Pons (tissue), 1 donor: Measurements from ENCODE around the gene DDX5.
"Not testable (repeated sequence)": the region's sequence is repeated elsewhere in the genome, so short reads cannot be mapped to it uniquely, and the experiment has no call there.

ENCODE experiments used
- DNase-seq: peaks from one replicate; pipeline ENCODE4 v3.0.0-alpha.2; 2016; ENCODE audit warnings: low spot score

The DDX5 gene

DNA sequence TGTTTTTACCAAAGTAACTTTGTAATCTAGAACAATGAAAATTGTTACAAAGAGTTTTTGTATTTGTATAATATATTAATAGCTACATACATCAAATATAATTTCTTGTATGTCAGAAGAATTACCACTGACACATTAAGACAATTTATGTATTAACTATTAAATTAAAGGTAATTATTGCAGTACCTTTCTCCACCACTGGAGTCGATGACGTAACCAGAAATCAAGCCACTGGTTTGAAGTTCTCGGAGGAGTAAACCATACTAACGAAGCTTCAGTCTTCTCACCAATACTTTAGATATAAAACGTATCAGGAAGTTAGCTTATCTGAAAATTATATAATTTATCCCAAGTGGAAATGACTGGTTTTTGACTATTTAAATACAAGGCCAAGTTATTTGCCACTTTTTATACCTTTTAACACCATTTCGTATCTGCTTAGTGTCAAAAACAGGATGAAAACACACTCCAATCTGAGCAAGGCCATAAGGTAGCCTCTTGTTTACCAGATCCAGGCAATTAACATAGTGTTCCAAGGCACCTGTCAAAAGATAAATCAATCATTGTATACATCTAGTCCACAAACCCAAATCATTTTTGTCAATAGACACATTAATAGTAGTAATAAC, 13.5 kb downstream of the DDX5 start:
- no peak for DNase-seq

DNA sequence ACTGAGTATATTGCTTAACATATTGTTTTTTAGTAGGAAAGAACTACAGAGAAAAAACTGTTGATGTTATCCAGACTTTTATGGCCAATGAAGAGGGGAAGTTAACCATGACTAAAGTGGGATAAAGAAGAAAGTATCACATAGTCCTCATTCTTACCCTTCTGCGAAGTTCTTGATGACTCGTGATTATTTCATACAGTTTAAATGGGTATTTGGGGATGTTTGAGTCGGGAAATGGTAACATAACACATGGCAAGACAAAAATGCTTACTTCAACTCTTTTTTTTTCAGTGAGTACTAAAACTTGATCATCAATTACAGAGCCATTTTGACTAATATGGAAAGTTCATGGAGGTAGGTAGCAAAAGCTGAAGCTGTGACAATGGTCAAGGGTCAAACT, 14.1 kb downstream of the DDX5 start:
- no peak for DNase-seq

DNA sequence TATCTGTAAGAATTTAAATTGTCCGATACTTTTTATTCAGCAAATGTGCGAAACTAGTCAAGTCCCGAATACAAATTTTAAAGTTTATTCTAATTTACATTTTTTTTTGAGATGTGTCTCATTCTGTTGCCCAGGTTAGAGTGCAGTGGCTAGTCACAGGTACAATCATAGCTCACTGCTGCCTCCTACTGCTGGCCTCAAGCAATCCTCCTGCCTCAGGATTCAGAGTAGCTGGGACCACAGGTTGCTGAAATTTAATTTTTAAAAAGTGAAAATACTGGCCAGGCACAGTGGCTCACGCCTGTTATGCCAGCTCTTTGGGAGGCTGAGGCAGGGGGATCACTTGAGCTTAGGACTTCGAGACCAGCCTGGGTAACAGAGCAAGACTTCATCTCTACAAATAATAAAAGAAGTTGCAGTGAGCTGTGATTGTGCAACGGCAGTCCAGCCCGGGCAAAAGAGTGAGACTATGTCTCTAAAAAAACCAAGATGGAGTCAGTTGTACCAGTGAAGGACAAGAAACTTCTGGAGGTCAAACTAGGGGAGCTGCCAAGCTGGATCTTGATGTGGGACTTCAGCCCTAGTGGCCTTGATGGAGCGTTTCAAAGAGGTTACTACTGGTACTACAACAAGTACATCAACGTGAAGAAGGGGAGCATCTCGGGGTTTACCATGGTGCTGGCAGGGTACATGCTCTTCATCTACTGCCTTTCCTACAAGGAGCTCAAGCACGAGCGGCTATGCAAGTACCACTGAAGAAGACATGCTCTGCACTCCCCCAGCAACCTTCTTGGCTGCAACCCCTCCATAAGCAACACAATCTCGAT, 14.8 kb downstream of the DDX5 start:
- DNase-seq: no peak

DNA sequence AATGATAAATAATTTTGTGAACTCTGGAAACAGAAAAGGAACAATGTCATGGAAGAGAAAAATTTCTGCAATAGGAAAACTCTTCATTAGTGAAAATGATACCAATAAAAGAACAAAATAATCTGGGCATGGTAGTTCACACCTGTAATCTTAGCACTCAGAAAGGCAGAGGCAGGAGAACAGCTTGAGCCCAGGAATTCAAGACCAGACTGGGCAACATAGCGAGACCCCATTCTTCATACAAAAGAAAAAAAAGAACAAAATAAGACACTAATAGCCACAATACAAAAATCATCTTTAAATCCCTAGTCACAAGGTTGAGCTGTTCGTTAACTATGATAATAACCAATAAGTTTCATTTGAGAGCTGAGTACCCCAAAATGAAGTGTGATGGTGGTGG, 17.8 kb downstream of the DDX5 start:
- no peak for DNase-seq

DNA sequence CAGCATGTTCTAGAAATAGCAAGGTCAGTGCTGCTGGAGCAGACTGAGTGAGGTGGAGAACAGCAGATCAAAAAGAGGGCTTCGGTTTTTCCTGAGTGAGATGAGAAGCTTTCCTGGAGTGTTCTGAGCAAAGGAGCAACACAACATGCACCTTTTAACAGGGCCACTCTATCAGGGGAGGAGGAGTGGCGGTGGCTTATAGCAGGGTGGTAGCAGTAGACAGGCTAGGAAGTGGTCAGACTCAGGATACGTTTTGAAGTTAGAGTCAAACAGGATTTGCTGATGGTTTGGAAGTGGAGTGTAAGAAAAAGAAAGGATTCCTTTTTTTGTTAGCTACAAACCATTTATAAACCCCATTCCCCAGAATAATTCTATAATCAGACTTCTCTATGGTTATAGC, 21.7 kb downstream of the DDX5 start:
- DNase-seq: no peak

DNA sequence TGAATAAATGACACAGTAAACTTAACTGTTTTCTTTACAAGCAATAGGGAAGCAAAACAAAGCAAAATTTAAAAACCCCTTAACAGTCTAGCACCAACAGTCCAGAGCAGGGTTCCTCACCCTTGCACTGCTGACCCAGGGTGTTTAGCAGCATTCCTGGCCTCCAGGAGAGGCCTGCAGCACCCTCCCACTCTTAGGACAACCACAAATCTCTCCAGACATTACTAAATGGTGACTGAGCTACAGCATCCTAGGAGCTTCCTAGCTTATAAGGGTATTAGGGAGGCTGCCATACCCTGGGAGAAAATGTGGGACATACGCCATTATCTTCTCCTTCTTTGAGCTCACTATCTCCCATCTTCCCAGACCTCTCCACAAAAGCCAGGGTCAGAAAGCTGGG, 25.1 kb downstream of the DDX5 start:
- DNase-seq: no peak

DNA sequence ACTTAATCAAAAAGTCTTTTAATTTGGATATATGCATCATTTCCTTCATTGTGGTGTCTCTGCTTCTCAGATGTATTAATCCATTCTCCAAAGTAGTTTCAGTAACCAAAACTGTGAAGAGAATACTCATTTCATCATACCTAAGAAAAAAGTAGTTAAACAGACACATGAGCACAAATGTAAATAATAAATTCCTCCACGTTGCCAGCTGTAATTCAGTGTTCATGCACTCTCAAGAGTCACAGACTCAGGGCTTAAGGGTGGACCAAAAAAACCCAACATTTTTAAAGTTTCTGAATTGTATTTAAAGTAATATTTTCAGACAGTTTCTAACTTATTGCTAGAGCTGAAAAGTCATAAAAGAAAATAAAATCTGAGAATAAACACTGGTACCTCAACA, 28.2 kb downstream of the DDX5 start:
- DNase-seq: no peak

DNA sequence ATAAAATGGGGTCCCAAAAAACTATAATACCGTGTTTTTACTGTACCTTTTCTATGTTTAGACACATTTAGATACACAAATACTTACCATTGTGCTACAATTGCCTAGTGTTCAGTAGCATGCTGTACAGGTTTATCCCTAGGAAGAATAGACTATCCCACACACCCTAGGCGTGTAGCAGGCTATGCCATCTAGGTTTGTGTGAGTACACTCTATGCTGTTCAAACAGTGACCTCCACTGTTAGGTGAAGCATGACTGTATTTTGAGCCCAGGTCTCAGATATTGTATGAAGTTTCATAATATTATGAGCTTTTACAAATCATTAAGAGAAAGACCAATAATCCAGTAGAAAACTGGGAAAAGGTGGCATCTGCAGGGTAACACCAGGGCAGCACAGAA, 33.5 kb downstream of the DDX5 start:
- no peak for DNase-seq

DNA sequence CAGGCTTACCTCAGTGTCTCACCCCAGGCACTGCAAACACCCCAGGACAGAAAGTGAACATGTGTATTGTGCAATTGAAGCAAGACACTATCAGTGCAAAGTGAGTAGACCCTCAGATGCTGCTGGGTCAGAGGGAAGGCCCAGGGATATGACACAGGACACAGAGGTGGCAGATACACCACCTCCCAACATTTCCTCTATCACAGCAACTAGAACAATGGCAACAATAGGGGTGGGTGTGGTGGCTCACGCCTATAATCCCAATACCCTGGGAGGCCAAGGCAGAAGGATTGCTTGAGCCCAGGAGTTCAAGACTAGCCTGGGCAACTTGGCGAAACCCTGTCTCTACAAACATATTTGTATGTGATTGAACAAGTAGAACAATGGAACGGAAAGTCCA, 34.6 kb downstream of the DDX5 start:
- no peak for DNase-seq

DNA sequence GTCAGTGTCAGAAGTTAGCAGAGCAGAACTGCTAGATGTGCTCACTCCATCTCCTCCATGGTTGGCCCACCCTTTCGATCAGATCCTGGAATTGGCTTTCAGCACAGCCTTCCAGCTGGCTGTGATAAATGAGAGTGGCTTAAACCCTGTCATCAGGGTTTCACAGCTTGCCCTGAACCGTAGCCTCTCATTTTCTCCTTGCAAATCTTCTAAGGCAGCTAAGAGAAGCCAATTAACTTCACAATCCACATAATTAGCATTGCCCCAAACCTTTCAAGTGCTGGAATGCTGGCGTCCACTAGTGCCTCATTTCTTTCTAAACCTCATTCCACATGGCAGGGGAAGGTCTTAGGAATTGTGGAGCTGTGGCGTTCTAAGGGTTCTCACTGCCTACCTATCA, 35.5 kb downstream of the DDX5 start:
- no peak for DNase-seq

DNA sequence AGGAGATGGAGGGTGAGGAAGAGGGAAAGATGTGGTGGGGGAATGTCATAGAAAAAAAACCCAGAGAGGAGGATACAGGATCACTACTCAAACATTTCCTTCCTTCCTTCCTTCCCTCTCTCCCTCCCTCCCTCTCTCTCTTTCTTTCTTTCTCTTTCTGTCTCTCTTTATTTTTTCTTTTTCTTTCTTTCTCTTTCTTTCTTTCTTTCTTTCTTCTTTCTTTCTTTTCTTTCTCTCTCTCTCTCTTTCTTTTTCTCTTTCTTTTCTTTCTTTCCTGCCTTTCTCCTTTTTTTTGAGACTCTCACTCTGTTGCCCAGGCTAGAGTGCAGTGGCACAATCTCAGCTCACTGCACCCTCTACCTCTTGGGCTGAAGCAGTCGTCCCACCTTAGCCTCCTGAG, 39.3 kb downstream of the DDX5 start:
- DNase-seq: not testable (repeated sequence)

DNA sequence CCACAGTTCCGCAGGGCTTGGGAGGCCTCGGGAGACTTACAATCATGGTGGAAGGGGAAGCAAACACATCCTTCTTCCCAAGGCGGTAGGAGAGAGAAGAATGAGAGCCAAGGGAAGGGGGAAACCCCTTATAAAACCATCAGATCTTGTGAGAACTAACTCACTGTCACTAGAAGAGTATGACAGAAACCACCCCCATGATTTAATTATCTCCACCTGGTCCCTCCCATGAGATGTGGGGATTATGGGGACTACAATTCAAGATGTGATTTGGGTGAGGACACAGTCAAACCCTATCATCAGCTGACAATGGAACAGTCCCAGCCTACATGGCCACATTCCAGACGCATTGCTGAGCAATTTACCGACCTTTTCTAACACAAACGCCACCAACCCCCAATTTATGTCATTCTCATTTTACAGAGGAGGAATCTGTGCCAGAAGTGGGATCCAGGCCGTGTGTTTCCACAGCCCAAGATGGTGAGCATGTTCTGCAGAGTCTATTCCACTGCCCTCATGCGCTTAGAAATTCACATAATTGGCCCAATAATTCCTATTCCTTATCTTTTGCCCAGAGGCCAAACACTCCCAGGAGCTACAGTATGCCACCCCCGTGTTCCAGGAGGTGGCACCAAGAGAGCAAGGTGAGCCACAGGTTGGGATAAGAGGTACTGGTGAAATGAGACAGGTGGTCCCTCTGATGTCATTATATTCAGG, 39.9 kb downstream of the DDX5 start:
- no peak for DNase-seq

DNA sequence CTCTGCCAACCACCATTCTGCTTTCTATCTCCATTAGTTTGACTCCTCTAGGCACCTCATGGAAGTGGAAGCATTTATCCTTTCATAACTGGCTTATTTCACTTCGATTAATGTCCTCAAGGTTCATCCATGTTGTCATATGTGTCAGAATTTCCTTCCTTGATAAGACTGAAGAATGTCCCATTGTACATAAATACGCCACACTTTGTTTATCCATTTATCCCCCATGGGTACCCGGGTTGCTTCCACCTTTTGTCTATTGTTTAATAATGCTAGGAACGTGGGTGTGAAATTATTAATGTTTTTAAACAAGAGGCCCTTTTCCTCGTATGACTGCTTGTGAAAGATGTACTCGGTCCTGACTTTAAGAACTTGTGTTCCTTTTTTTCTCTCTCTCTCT, 44.3 kb downstream of the DDX5 start:
- DNase-seq: no peak

DNA sequence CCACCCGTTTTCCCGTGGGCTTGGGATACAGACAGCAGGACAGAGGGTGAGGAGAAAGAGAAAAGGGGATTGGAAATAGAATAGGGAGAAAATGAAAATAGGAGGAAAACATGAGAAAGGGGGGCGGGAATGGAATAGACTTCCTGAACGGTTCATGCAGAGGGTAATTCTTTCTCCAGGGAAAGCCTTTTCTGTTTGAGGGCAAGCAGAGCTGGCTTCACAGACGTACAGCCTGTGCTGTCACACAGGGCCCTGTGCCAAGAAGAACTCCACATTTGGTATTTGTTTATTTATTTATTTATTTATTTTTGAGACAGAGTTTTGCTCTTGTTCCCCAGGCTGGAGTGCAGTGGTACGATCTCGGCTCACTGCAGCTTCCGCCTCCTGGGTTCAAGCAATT, 45.1 kb downstream of the DDX5 start:
- no peak for DNase-seq

DNA sequence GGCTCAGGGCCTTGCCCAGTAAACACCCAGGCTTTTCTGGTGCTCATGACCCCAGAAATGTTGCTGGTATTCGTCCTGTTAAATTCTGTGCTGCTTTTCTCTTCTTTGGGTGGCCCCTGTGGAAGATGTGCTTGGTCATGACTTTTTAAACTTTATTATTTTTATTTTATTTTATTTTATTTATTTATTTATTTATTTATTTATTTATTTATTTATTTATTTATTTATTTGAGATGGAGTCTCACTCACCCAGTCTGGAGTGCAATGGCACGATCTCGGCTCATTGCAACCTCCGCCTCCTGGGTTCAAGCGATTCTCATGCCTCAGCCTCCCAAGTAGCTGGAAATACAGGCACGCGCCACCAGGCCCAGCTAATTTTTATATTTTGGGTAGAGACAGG, 46.3 kb downstream of the DDX5 start:
- not testable (repeated sequence) for DNase-seq

DNA sequence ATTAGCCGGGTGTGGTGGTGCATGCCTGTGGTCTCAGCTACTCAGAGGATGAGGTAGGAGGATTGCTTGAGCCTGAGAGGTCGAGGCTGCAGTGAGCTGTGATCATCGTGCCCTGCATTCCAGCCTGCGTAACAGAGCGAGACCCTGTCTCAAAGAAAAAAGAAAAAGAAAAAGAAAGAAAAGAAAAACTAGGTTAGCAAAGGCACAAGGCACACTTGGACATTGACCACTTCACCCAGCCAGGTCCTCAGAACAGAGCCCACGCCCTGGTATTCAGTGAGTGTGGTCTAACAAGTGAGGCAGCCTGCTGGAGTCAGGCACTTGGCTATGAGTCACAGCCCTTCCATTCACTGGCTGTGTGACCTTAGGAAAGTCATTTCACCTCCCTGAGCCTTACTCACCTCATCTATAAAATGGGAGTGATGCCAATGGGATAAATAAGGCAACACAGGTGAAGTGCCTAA, 46.8 kb downstream of the DDX5 start:
- no peak for DNase-seq

DNA sequence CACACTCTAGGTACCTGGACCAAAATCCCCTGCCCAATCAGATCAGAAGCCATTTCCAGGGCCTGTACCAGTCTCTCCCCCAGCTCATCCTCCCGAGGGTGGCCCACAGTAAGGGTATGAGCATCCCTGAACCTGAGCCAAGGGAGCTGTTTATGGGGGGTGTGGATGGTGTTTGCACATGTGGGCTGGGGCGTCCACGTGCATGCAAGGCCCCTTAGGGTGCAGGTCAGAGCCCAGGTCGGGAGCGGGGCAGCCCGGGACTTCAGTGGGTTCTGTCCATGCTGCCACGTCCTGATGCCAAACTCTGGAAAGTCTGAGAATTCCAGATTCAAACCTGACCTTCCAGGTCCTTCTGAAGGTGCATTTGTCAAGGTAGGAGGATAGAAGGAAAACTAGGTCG, 47.3 kb downstream of the DDX5 start:
- no peak for DNase-seq

DNA sequence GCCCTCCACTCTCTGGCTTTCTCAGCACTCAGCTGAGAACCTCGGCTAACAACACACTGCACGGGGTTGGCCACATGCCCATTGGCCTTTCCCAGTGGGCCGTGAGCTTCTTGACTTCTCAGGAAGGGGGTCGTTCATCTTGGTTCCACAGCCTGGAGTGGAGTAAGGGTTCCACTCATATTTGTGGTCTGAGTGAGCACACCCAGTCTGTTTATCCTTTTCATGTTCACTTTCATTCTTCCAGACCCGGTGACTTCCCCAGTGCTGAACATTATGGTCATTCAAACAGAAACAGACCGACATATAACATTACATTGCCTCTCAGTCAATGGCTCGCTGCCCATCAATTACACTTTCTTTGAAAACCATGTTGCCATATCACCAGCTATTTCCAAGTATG, 48.9 kb downstream of the DDX5 start:
- DNase-seq: no peak

DNA sequence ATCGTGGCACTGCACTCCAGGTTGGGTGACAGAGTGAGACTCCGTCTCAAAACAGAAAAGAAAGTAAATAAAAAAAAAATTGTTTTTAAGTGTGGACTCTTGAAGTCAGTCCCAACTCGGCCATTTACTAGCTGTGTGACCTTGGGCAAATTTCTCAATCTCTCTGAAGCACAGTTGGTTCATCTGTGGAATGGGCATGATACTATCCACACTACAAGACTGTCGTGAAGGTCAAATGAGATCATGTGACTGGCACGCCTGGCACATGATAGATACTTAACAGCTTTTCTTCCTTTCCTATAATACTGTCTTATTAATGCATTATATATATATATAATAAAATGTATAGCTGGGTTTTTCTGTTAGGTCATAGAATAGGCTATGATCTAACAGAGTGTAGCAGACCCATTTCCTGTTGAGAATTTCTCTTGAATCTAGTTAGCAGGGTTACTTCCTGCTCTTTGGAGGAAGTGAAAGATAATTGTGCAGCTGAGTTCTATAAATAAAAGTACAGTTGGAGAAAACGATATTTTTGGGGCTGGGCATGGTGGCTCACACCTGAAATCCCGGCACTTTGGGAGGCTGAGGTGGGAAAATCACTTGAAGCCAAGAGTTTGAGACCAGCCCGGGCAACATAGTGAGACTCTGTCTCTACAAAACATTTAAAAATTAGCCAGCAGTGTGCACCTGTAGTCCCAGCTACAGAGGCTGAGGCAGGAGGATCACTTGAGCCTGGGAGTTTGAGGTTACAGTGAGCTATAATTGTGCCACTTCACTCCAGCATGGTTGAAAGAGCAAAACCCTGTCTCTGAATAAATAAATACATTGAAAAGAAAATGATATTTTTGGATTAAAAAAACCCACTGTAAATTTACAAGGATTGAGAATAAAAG, 49.9 kb downstream of the DDX5 start:
- peak; percentile 48 for DNase-seq

DNA sequence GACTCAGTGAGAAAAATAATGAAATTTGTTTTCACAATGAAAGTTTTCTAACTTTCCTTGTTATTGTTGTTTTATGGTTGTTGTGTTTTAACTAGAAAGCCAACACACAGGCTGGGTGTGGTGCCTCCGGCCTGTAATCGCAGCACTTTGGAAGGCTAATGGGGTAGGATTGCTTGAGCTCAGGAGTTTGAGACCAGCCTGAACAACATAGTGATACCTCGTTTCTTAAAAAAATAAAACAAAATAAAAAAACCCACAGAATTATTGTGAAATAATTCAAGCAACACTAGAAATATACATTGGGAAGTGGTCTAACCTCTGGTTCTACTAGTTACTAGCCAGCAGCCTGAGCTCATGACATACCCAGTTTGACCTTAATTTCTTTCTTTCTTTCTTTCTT, 56.5 kb downstream of the DDX5 start:
- DNase-seq: no peak

DNA sequence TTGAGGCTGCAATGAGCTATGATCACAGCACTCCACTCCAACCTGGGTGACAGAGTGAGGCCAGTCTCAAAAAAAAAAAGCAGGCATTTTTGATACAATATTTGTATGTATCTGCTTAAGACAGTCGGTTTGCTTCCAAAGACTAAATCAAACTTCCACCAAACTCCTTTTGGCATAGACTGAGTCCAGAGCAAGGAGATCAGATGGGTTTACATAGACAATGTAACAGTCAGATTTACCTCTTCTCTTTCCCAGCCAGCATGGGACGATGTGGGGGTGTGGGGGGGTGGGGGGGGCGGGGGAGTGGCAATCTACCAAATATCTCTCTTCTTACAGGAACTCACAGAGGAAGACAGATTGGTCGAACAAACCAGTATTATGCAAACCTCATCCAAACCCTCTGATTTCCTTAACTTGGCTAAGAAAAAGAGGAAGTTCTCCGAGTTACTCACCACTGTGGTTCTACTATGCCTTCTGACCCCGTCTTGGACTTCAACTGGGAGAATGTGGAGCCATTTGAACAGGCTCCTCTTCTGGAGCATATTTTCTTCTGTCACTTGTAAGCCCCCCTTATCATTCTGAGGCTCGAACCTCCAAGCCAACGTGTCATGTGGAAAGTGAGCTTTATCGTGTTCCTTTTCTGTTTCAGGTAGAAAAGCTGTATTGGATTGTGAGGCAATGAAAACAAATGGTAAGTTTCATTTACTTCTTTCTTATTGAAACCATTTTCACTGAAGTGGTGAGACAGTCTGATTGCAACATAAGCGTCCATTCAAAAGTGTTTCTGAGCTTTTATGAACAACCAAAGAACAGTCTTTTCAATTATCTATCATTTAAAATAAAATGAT, 57.2 kb downstream of the DDX5 start, which contains the start of gene MILR1:
Gene MILR1 (plus strand): TSS at position 451 of the 848 bp plus-strand sequence. CDS start 54 bp downstream, at position 505.
- DNase-seq: peak; percentile 91
